ENCODE data around the gene ARG1. TPM values are rescaled to one million over a fixed set of nuclear protein-coding genes. Genes with fewer than 3 reads are reported as not detected.

The ARG1 gene
- polyA plus RNA-seq, 1 of the 3 experiments (the other 2 are of a cell fraction), result not detected

DNA sequence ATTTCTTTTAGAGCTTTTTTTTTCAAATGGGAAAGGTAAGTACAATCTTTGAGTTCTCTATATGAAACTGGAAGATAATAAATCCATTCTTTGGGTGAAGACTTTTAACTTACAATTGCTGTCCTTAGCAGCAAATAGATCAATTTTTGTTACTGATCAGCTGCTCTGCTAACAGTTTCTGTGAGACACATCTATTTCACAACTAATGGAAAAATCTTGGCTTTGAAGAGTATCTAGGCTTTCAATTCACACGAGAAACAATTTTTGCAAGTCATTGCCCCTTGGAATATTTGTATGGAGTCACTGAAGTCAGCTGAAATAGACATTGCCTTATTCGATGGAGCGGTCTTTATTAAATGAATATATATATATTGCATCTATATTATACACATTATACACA lies 20.5 kb upstream of the ARG1 start:
- no peaks in the 10 kb centered on the region for H3F3A ChIP-seq (replicated peaks; ENCODE audit: insufficient read depth)
- H3K9me3 ChIP-seq, result no peaks in the 10 kb centered on the region
- no peak overlapping the region for H3K4me2 ChIP-seq
- CTCF ChIA-PET, result interaction anchor here (0.6 kb wide), 1 partner anchor 19 kb away, joined by 3 read pairs; no protein-coding TSS in a partner anchor
- DNase-seq, result no peak
- H3K79me2 ChIP-seq (ENCODE audit: insufficient read depth), result no peaks in the 10 kb centered on the region
- H3K9me2 ChIP-seq, result no peaks in the 10 kb centered on the region
- H3K9ac ChIP-seq, result no peak overlapping the region
- no peaks in the 10 kb centered on the region for H3K4me1 ChIP-seq (ENCODE audit: control insufficient read depth in 1 of 2, insufficient read depth in 2 of 2, low read depth in 1 of 2, low read length in 1 of 2)
- no peak overlapping the region for H3K27ac ChIP-seq (ENCODE audit: low read depth in 2 of 2, low read length in 1 of 2)
- POLR2A ChIA-PET, result no interaction called here
- 0 out of 2 replicates have a peak, but pooled peaks cover 3% of the 10 kb centered on the region for H3K27me3 ChIP-seq (ENCODE audit: insufficient read depth)
- TF ChIP-seq, protein P1, sequence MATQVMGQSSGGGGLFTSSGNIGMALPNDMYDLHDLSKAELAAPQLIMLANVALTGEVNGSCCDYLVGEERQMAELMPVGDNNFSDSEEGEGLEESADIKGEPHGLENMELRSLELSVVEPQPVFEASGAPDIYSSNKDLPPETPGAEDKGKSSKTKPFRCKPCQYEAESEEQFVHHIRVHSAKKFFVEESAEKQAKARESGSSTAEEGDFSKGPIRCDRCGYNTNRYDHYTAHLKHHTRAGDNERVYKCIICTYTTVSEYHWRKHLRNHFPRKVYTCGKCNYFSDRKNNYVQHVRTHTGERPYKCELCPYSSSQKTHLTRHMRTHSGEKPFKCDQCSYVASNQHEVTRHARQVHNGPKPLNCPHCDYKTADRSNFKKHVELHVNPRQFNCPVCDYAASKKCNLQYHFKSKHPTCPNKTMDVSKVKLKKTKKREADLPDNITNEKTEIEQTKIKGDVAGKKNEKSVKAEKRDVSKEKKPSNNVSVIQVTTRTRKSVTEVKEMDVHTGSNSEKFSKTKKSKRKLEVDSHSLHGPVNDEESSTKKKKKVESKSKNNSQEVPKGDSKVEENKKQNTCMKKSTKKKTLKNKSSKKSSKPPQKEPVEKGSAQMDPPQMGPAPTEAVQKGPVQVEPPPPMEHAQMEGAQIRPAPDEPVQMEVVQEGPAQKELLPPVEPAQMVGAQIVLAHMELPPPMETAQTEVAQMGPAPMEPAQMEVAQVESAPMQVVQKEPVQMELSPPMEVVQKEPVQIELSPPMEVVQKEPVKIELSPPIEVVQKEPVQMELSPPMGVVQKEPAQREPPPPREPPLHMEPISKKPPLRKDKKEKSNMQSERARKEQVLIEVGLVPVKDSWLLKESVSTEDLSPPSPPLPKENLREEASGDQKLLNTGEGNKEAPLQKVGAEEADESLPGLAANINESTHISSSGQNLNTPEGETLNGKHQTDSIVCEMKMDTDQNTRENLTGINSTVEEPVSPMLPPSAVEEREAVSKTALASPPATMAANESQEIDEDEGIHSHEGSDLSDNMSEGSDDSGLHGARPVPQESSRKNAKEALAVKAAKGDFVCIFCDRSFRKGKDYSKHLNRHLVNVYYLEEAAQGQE (IDR thresholded peaks at IDR 0.05; ENCODE audit: low read depth, low read length), result no peak
- TF ChIP-seq, protein P2, sequence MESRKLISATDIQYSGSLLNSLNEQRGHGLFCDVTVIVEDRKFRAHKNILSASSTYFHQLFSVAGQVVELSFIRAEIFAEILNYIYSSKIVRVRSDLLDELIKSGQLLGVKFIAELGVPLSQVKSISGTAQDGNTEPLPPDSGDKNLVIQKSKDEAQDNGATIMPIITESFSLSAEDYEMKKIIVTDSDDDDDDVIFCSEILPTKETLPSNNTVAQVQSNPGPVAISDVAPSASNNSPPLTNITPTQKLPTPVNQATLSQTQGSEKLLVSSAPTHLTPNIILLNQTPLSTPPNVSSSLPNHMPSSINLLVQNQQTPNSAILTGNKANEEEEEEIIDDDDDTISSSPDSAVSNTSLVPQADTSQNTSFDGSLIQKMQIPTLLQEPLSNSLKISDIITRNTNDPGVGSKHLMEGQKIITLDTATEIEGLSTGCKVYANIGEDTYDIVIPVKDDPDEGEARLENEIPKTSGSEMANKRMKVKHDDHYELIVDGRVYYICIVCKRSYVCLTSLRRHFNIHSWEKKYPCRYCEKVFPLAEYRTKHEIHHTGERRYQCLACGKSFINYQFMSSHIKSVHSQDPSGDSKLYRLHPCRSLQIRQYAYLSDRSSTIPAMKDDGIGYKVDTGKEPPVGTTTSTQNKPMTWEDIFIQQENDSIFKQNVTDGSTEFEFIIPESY (IDR thresholded peaks at IDR 0.05; ENCODE audit: borderline replicate concordance, low read depth), result no peak
- TF ChIP-seq, protein P3, sequence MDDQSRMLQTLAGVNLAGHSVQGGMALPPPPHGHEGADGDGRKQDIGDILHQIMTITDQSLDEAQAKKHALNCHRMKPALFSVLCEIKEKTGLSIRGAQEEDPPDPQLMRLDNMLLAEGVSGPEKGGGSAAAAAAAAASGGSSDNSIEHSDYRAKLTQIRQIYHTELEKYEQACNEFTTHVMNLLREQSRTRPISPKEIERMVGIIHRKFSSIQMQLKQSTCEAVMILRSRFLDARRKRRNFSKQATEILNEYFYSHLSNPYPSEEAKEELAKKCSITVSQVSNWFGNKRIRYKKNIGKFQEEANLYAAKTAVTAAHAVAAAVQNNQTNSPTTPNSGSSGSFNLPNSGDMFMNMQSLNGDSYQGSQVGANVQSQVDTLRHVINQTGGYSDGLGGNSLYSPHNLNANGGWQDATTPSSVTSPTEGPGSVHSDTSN (IDR thresholded peaks at IDR 0.05), result no peak
- TF ChIP-seq TAF1 (IDR thresholded peaks at IDR 0.05; ENCODE audit: borderline replicate concordance, low read depth, low read length) (no peak), NFIC (IDR thresholded peaks at IDR 0.05; ENCODE audit: borderline replicate concordance) (no peak), RFX5 (IDR thresholded peaks at IDR 0.05; ENCODE audit: low read length) (no peak), CHD2 (IDR thresholded peaks at IDR 0.05; ENCODE audit: low read length, partially characterized antibody) (no peak), EP300 (IDR thresholded peaks at IDR 0.05; ENCODE audit: borderline replicate concordance in 1 of 2, low read depth in 1 of 2, low read length in 1 of 2) (no peak), MXI1 (IDR thresholded peaks at IDR 0.05; ENCODE audit: low read depth, low read length) (no peak), FOXM1 (IDR thresholded peaks at IDR 0.05; ENCODE audit: low read depth) (no peak), MEF2A (IDR thresholded peaks at IDR 0.05; ENCODE audit: borderline replicate concordance, low read depth) (no peak), SMC3 (IDR thresholded peaks at IDR 0.05; ENCODE audit: low read depth, low read length) (no peak), RAD21 (IDR thresholded peaks at IDR 0.05; ENCODE audit: low read length) (no peak), POLR2AphosphoS5 (IDR thresholded peaks at IDR 0.05; ENCODE audit: low read depth, low read length) (no peak), TCF12 (IDR thresholded peaks at IDR 0.05) (no peak), YY1 (IDR thresholded peaks at IDR 0.05; ENCODE audit: low read depth) (no peak)
- TF ChIP-seq, protein P4, sequence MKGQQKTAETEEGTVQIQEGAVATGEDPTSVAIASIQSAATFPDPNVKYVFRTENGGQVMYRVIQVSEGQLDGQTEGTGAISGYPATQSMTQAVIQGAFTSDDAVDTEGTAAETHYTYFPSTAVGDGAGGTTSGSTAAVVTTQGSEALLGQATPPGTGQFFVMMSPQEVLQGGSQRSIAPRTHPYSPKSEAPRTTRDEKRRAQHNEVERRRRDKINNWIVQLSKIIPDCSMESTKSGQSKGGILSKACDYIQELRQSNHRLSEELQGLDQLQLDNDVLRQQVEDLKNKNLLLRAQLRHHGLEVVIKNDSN (IDR thresholded peaks at IDR 0.05; ENCODE audit: borderline replicate concordance, low read depth), result no peak
- TF ChIP-seq, protein P5, sequence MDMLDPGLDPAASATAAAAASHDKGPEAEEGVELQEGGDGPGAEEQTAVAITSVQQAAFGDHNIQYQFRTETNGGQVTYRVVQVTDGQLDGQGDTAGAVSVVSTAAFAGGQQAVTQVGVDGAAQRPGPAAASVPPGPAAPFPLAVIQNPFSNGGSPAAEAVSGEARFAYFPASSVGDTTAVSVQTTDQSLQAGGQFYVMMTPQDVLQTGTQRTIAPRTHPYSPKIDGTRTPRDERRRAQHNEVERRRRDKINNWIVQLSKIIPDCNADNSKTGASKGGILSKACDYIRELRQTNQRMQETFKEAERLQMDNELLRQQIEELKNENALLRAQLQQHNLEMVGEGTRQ (IDR thresholded peaks at IDR 0.05; ENCODE audit: borderline replicate concordance, low read depth, low read length), result no peak
- H4K20me1 ChIP-seq (ENCODE audit: insufficient read depth), result no peaks in the 10 kb centered on the region
- H3K36me3 ChIP-seq (replicated peaks in 1 of 2; ENCODE audit: control insufficient read depth in 1 of 2, insufficient read depth in 2 of 2, low read length in 1 of 2), result no peaks in the 10 kb centered on the region
- WGBS (ENCODE audit: low lambda C conversion rate), result 51% methylated on average over 3 of the region's 3 CpGs
- no peak overlapping the region for H2AFZ ChIP-seq (ENCODE audit: low read depth)
- H3K4me3 ChIP-seq (ENCODE audit: low read depth in 2 of 2, low read length in 1 of 2), result no peak overlapping the region
